ENCODE results near the gene DNAI2.
A peak's percentile ranks its signal among the peaks of the same experiment; 100 is the strongest.

Gene DNAI2

GRCh38 chr17:74250324-74250995 is 23.6 kb upstream of the DNAI2 start:
- H3K36me3 ChIP-seq: peaks cover 0 to 39% (median 7%) of the 10 kb centered on the region in 11 experiments; a peak in 12 of 22 replicates
- peaks cover 0 to 8% (median 0%) of the 10 kb centered on the region in 11 experiments; a peak in 1 of 22 replicates for H3K27me3 ChIP-seq
- peaks cover 12 to 38% (median 29%) of the 10 kb centered on the region in 10 experiments for H3K4me1 ChIP-seq
- peaks cover 0 to 14% (median 0%) of the 10 kb centered on the region in 11 experiments; a peak in 4 of 22 replicates for H4K20me1 ChIP-seq
- no peak for TF ChIP-seq Cebpa-rat (IDR thresholded peaks at IDR 0.05)
- H3K4me2 ChIP-seq: peak overlapping the region in 9 of 11 experiments; percentile 7 to 79 (median 73); a peak in 15 of 22 replicates
- H3K27ac ChIP-seq: no peak overlapping the region
- H3K9me3 ChIP-seq (replicated peaks in 1 of 11): peaks cover 0 to 14% (median 8%) of the 10 kb centered on the region in 11 experiments; a peak in 15 of 22 replicates
- no peak overlapping the region for H3K4me3 ChIP-seq
- H3K9ac ChIP-seq: peak overlapping the region in 4 of 11 experiments; percentile 10 to 60 (median 32); a peak in 4 of 22 replicates

- H3K36me3 ChIP-seq: peaks cover 0 to 40% (median 7%) of the 10 kb centered on the region in 11 experiments; a peak in 12 of 22 replicates
- peak overlapping the region in 1 of 11 experiments; percentile 79; a peak in 1 of 22 replicates for H3K4me2 ChIP-seq
- no peak overlapping the region for H3K4me3 ChIP-seq
- no peak overlapping the region for H3K27ac ChIP-seq
- no peak for TF ChIP-seq Cebpa-rat (IDR thresholded peaks at IDR 0.05)
- H3K4me1 ChIP-seq: peaks cover 6 to 35% (median 27%) of the 10 kb centered on the region in 10 experiments
- H3K9ac ChIP-seq: no peak overlapping the region
- H4K20me1 ChIP-seq: peaks cover 0 to 14% (median 0%) of the 10 kb centered on the region in 11 experiments; a peak in 4 of 22 replicates
- peaks cover 0 to 13% (median 8%) of the 10 kb centered on the region in 11 experiments; a peak in 15 of 22 replicates for H3K9me3 ChIP-seq (replicated peaks in 1 of 11)
- H3K27me3 ChIP-seq: peaks cover 0 to 8% (median 0%) of the 10 kb centered on the region in 11 experiments; a peak in 1 of 22 replicates
Measured at GRCh38 chr17:74251051-74251450, 23.0 kb upstream of the DNAI2 start.

- no peak overlapping the region; a peak in 1 of 22 replicates for H3K9ac ChIP-seq
- H3K4me1 ChIP-seq: peaks cover under 1 to 33% (median 25%) of the 10 kb centered on the region in 10 experiments
- peaks cover 0 to 8% (median 4%) of the 10 kb centered on the region in 11 experiments; a peak in 13 of 22 replicates for H3K9me3 ChIP-seq (replicated peaks in 1 of 11)
- H3K27me3 ChIP-seq: peaks cover 0 to 8% (median 0%) of the 10 kb centered on the region in 11 experiments; a peak in 1 of 22 replicates
- H3K4me3 ChIP-seq: no peak overlapping the region
- no peak overlapping the region for H3K4me2 ChIP-seq
- no peak for TF ChIP-seq Cebpa-rat (IDR thresholded peaks at IDR 0.05)
- no peak overlapping the region for H3K27ac ChIP-seq
- peaks cover 0 to 38% (median 7%) of the 10 kb centered on the region in 11 experiments; a peak in 12 of 22 replicates for H3K36me3 ChIP-seq
- peaks cover 0 to 14% (median 0%) of the 10 kb centered on the region in 11 experiments; a peak in 4 of 22 replicates for H4K20me1 ChIP-seq
Measured at GRCh38 chr17:74251569-74251968, 22.5 kb upstream of the DNAI2 start.

GRCh38 chr17:74252211-74252610 is 21.8 kb upstream of the DNAI2 start:
- H4K20me1 ChIP-seq: peaks cover 0 to 14% (median 0%) of the 10 kb centered on the region in 11 experiments; a peak in 4 of 22 replicates
- peaks cover 0 to 2% (median 0%) of the 10 kb centered on the region in 11 experiments; a peak in 2 of 22 replicates for H3K9me3 ChIP-seq (replicated peaks in 1 of 11)
- H3K4me1 ChIP-seq: peaks cover 0 to 33% (median 25%) of the 10 kb centered on the region in 10 experiments; a peak in 16 of 20 replicates
- no peak overlapping the region for H3K27ac ChIP-seq
- H3K36me3 ChIP-seq: peaks cover 0 to 34% (median 7%) of the 10 kb centered on the region in 11 experiments; a peak in 11 of 22 replicates
- H3K27me3 ChIP-seq: peaks cover 0 to 8% (median 0%) of the 10 kb centered on the region in 11 experiments; a peak in 1 of 22 replicates
- H3K9ac ChIP-seq: peak overlapping the region in 1 of 11 experiments; percentile 7; a peak in 1 of 22 replicates
- H3K4me2 ChIP-seq: no peak overlapping the region
- TF ChIP-seq Cebpa-rat (IDR thresholded peaks at IDR 0.05): no peak
- H3K4me3 ChIP-seq: no peak overlapping the region

- Histone ChIP-seq H3K4me1 (peaks cover 0 to 33% (median 25%) of the 10 kb centered on the region in 10 experiments; a peak in 16 of 20 replicates), H3K9ac (no peak overlapping the region), H3K4me2 (peak overlapping the region in 5 of 11 experiments; percentile 2 to 32 (median 26); a peak in 7 of 22 replicates), H3K36me3 (peaks cover 0 to 34% (median 7%) of the 10 kb centered on the region in 11 experiments; a peak in 10 of 22 replicates), H3K27ac (no peak overlapping the region), H3K9me3 (replicated peaks in 1 of 11) (no peaks in the 10 kb centered on the region), H4K20me1 (peaks cover 0 to 14% (median 0%) of the 10 kb centered on the region in 11 experiments; a peak in 4 of 22 replicates), H3K27me3 (peaks cover 0 to 8% (median 0%) of the 10 kb centered on the region in 11 experiments; a peak in 1 of 22 replicates), H3K4me3 (no peak overlapping the region)
- no peak for TF ChIP-seq Cebpa-rat (IDR thresholded peaks at IDR 0.05)
Measured at GRCh38 chr17:74253036-74253435, 21.0 kb upstream of the DNAI2 start.

- peaks cover 0 to 28% (median 7%) of the 10 kb centered on the region in 11 experiments; a peak in 10 of 22 replicates for H3K36me3 ChIP-seq
Measured at GRCh38 chr17:74257311-74257710, 16.7 kb upstream of the DNAI2 start.

GRCh38 chr17:74259667-74260524 is 14.1 kb upstream of the DNAI2 start:
- TF ChIP-seq Cebpa-rat (IDR thresholded peaks at IDR 0.05): no peak
- Histone ChIP-seq H3K4me1 (peaks cover 0 to 30% (median 20%) of the 10 kb centered on the region in 10 experiments; a peak in 14 of 20 replicates), H4K20me1 (peaks cover 0 to 12% (median 0%) of the 10 kb centered on the region in 11 experiments; a peak in 2 of 22 replicates), H3K27me3 (no peaks in the 10 kb centered on the region), H3K4me3 (no peak overlapping the region), H3K4me2 (peak overlapping the region in 8 of 11 experiments; percentile 34 to 76 (median 62); a peak in 16 of 22 replicates), H3K27ac (no peak overlapping the region), H3K9me3 (replicated peaks in 1 of 11) (no peaks in the 10 kb centered on the region), H3K36me3 (peaks cover 0 to 8% (median 0%) of the 10 kb centered on the region in 11 experiments; a peak in 3 of 22 replicates), H3K9ac (peak overlapping the region in 5 of 11 experiments; percentile 1 to 37 (median 25); a peak in 6 of 22 replicates)

More at GRCh38 chr17:74257311-74257710, 16.7 kb upstream of the DNAI2 start:
- Histone ChIP-seq H3K9me3 (replicated peaks in 1 of 11) (no peaks in the 10 kb centered on the region), H4K20me1 (peaks cover 0 to 12% (median 0%) of the 10 kb centered on the region in 11 experiments; a peak in 2 of 22 replicates), H3K9ac (no peak overlapping the region), H3K27me3 (no peaks in the 10 kb centered on the region), H3K4me1 (peaks cover 0 to 36% (median 24%) of the 10 kb centered on the region in 10 experiments; a peak in 14 of 20 replicates), H3K4me2 (no peak overlapping the region), H3K27ac (no peak overlapping the region), H3K4me3 (no peak overlapping the region)
- no peak for TF ChIP-seq Cebpa-rat (IDR thresholded peaks at IDR 0.05)

GRCh38 chr17:74260525-74260850 is 13.5 kb upstream of the DNAI2 start:
- H3K9me3 ChIP-seq (replicated peaks in 1 of 11): no peaks in the 10 kb centered on the region
- no peak overlapping the region for H3K4me3 ChIP-seq
- H3K36me3 ChIP-seq: peaks cover 0 to 6% (median 0%) of the 10 kb centered on the region in 11 experiments; a peak in 3 of 22 replicates
- no peaks in the 10 kb centered on the region for H3K27me3 ChIP-seq
- peaks cover 0 to 12% (median 0%) of the 10 kb centered on the region in 11 experiments; a peak in 2 of 22 replicates for H4K20me1 ChIP-seq
- H3K9ac ChIP-seq: peak overlapping the region in 4 of 11 experiments; percentile 16 to 35 (median 21); a peak in 3 of 22 replicates
- H3K4me1 ChIP-seq: peaks cover 0 to 30% (median 20%) of the 10 kb centered on the region in 10 experiments; a peak in 14 of 20 replicates
- H3K27ac ChIP-seq: no peak overlapping the region
- H3K4me2 ChIP-seq: peak overlapping the region in 8 of 11 experiments; percentile 34 to 76 (median 62); a peak in 14 of 22 replicates
- no peak for TF ChIP-seq Cebpa-rat (IDR thresholded peaks at IDR 0.05)

All from BLaER1 treated with 17β-estradiol and CSF1 and Interleukin-3, amounts not matched to agents 10 nM and 100 nM (cell line).